Smooth muscle cell (in vitro differentiated cells): ENCODE results near the gene FAAH2. TPM values are rescaled to one million over a fixed set of nuclear protein-coding genes. Genes with fewer than 3 reads are reported as not detected.

Experiments used
- DNase-seq: peaks from one replicate; lab custom pipeline; 2025; ENCODE audit not compliant: unreplicated experiment; lab: John Stamatoyannopoulos, UW
- H2AFZ ChIP-seq: fragments of 200-600 bp; sonication (generic); 2 replicates; pipeline ENCODE4 v1.6.0; 2016; ENCODE audit warnings: antibody characterized with exemption, low read depth, mild to moderate bottlenecking
- H3F3A ChIP-seq: fragments of 200-600 bp; sonication (generic); 2 replicates; pipeline ENCODE4 v1.6.0; 2017; ENCODE audit warnings: antibody characterized with exemption, low read depth
- H3K27ac ChIP-seq: fragments of 200-600 bp; sonication (generic); 2 replicates; pipeline ENCODE4 v1.5.1; 2016; ENCODE audit warnings: low read depth, mild to moderate bottlenecking
- H3K27me3 ChIP-seq: fragments of 200-600 bp; sonication (generic); 2 replicates; pipeline ENCODE4 v1.6.1; 2016; ENCODE audit warnings: low read depth, mild to moderate bottlenecking
- H3K36me3 ChIP-seq: fragments of 200-600 bp; sonication (generic); 2 replicates; pipeline ENCODE4 v1.5.1; 2016; ENCODE audit warnings: low read depth
- H3K4me1 ChIP-seq: fragments of 200-600 bp; sonication (generic); 2 replicates; pipeline ENCODE4 v1.5.1; 2016; ENCODE audit warnings: low read depth
- H3K4me2 ChIP-seq: fragments of 200-600 bp; sonication (generic); 2 replicates; pipeline ENCODE4 v1.6.0; 2016; ENCODE audit warnings: mild to moderate bottlenecking
- H3K4me3 ChIP-seq: fragments of 200-600 bp; sonication (generic); 2 replicates; pipeline ENCODE4 v1.5.1; 2016; ENCODE audit warnings: mild to moderate bottlenecking
- H3K79me2 ChIP-seq: fragments of 200-600 bp; sonication (generic); 2 replicates; pipeline ENCODE4 v1.6.0; 2016; ENCODE audit warnings: low read depth, mild to moderate bottlenecking
- H3K9ac ChIP-seq: fragments of 200-600 bp; sonication (generic); 2 replicates; pipeline ENCODE4 v1.6.0; 2016; ENCODE audit warnings: low read depth
- H3K9me3 ChIP-seq: fragments of 200-600 bp; sonication (generic); replicated peaks from 2 replicates; pipeline ENCODE4 v1.5.1; 2016; ENCODE audit warnings: low read depth
- H4K20me1 ChIP-seq: fragments of 200-600 bp; sonication (generic); 2 replicates; pipeline ENCODE4 v1.6.0; 2016; ENCODE audit warnings: low read depth
- WGBS: methylation state at CpG from one replicate; pipeline ENCODE4 v1.1.7; 2016; ENCODE audit warnings: low lambda C conversion rate; 5-methylcytosine and 5-hydroxymethylcytosine counted together
- polyA plus RNA-seq: library from polyadenylated mRNA; unstranded; fragments of >200 nt; fragmentation: Nextera tagmentation; extraction: Ambion mirVana; gene quantifications from 2 replicates; pipeline ENCODE4 v1.2.1, GENCODE V29; 2016
- total RNA-seq: library from RNA; depleted of rRNA; stranded (reverse); fragments of >200 nt; gene quantifications from 2 replicates; pipeline ENCODE4 v1.2.3, GENCODE V29; 2014
- TF ChIP-seq, protein P1 (sequence below): fragments of 200-600 bp; sonication (generic); IDR thresholded peaks from 2 replicates; pipeline ENCODE4 v1.5.1; 2017; ENCODE audit warnings: borderline replicate concordance, mild to moderate bottlenecking, antibody characterized with exemption; ENCODE audit not compliant: insufficient read depth, poor library complexity, severe bottlenecking

FAAH2 gene
- total and polyA plus RNA-seq, 2 experiments from 2014 or later = 0.37 to 0.99 TPM

GRCh38 chrX:57406149-57406548 is 119.6 kb downstream of the FAAH2 start:
- DNase-seq = no peak
- Histone ChIP-seq H3F3A (no peaks in the 10 kb centered on the region), H4K20me1 (no peaks in the 10 kb centered on the region), H3K9me3 (no peaks in the 10 kb centered on the region), H3K9ac (no peak overlapping the region), H3K27me3 (no peaks in the 10 kb centered on the region), H3K79me2 (no peaks in the 10 kb centered on the region), H3K4me2 (no peak overlapping the region), H3K27ac (no peak overlapping the region), H3K36me3 (no peaks in the 10 kb centered on the region), H3K4me3 (no peak overlapping the region), H2AFZ (no peak overlapping the region), H3K4me1 (no peaks in the 10 kb centered on the region)
- TF ChIP-seq, protein P1, sequence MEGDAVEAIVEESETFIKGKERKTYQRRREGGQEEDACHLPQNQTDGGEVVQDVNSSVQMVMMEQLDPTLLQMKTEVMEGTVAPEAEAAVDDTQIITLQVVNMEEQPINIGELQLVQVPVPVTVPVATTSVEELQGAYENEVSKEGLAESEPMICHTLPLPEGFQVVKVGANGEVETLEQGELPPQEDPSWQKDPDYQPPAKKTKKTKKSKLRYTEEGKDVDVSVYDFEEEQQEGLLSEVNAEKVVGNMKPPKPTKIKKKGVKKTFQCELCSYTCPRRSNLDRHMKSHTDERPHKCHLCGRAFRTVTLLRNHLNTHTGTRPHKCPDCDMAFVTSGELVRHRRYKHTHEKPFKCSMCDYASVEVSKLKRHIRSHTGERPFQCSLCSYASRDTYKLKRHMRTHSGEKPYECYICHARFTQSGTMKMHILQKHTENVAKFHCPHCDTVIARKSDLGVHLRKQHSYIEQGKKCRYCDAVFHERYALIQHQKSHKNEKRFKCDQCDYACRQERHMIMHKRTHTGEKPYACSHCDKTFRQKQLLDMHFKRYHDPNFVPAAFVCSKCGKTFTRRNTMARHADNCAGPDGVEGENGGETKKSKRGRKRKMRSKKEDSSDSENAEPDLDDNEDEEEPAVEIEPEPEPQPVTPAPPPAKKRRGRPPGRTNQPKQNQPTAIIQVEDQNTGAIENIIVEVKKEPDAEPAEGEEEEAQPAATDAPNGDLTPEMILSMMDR = no peak
- WGBS = 49% methylated on average over 5 of the region's 5 CpGs

GRCh38 chrX:57417827-57418226 is 131.3 kb downstream of the FAAH2 start:
- no peak overlapping the region for H3K4me3 ChIP-seq
- H3K9me3 ChIP-seq = no peaks in the 10 kb centered on the region
- DNase-seq = no peak
- H3K36me3 ChIP-seq = no peaks in the 10 kb centered on the region
- H3K79me2 ChIP-seq = no peaks in the 10 kb centered on the region
- no peaks in the 10 kb centered on the region for H4K20me1 ChIP-seq
- H3K4me1 ChIP-seq = no peaks in the 10 kb centered on the region
- no peaks in the 10 kb centered on the region for H3F3A ChIP-seq
- TF ChIP-seq, protein P1 = no peak
- no peak overlapping the region for H2AFZ ChIP-seq
- H3K27ac ChIP-seq = no peak overlapping the region
- 57% methylated on average over 4 of the region's 4 CpGs for WGBS
- no peak overlapping the region for H3K9ac ChIP-seq
- no peaks in the 10 kb centered on the region for H3K27me3 ChIP-seq
- H3K4me2 ChIP-seq = no peak overlapping the region

DNA sequence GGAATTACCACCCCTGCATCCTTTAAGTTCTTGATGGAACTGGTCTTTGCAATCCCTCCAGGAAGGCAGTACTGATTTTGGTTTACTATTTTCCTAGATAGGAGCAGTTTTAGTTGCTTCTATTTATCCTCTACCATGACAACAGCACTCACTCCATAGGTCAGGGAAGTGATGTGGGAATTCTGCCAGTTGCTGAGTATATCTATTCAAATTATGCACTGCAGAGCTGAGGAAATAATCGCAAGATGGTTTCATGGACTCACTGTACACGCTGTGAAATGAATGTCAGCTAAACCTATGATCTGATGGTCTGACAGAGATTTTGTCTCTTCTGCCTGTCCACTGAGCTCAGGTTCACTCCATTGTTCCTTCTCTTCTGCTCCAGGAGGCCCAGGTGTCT is 135.8 kb downstream of the FAAH2 start:
- Histone ChIP-seq H2AFZ (no peak overlapping the region), H3K79me2 (no peaks in the 10 kb centered on the region), H3K4me1 (no peaks in the 10 kb centered on the region), H3K27me3 (no peaks in the 10 kb centered on the region), H3K4me3 (no peak overlapping the region), H3F3A (no peaks in the 10 kb centered on the region), H3K36me3 (no peaks in the 10 kb centered on the region), H3K4me2 (no peak overlapping the region), H3K27ac (no peak overlapping the region), H3K9ac (no peak overlapping the region), H4K20me1 (no peaks in the 10 kb centered on the region), H3K9me3 (peaks cover 3% of the 10 kb centered on the region)
- TF ChIP-seq, protein P1 = no peak
- 80% methylated on average over 2 of the region's 2 CpGs for WGBS
- DNase-seq = no peak

- no peaks in the 10 kb centered on the region for H3K27me3 ChIP-seq
- H3K79me2 ChIP-seq = no peaks in the 10 kb centered on the region
- H3K9ac ChIP-seq = no peak overlapping the region
- DNase-seq = no peak
- H3F3A ChIP-seq = no peaks in the 10 kb centered on the region
- H2AFZ ChIP-seq = no peak overlapping the region
- no peak overlapping the region for H3K4me3 ChIP-seq
- peaks cover 3% of the 10 kb centered on the region for H3K9me3 ChIP-seq
- 69% methylated on average over 2 of the region's 2 CpGs for WGBS
- H3K36me3 ChIP-seq = no peaks in the 10 kb centered on the region
- H3K4me2 ChIP-seq = no peak overlapping the region
- TF ChIP-seq, protein P1 = no peak
- no peak overlapping the region for H3K27ac ChIP-seq
- H4K20me1 ChIP-seq = no peaks in the 10 kb centered on the region
- H3K4me1 ChIP-seq = no peaks in the 10 kb centered on the region
These were observed 136.3 kb downstream of the FAAH2 start for GRCh38 chrX:57422790-57423189.
